AG09319 (cell line): Measurements from ENCODE around the gene SPATA7.

Experiments used
- DNase-seq: peaks from one replicate; pipeline ENCODE4 v3.0.0-alpha.2; 2010; ENCODE audit warnings: low read depth; ENCODE audit errors: extremely low read depth
- CTCF ChIP-seq: IDR thresholded peaks from 2 replicates; pipeline ENCODE4 v1.5.1; 2011; ENCODE audit warnings: low read depth, mild to moderate bottlenecking, inconsistent platforms, low read length, moderate library complexity

The SPATA7 gene

GRCh38 chr14:88420187-88420586 is 34.7 kb downstream of the SPATA7 start:
- TF ChIP-seq CTCF = no peak
- DNase-seq = no peak

- peak; percentile 4 for DNase-seq
- TF ChIP-seq CTCF = no peak
These were observed 35.8 kb downstream of the SPATA7 start for GRCh38 chr14:88421286-88421685.

- no peak for TF ChIP-seq CTCF
- no peak for DNase-seq
These were observed 36.6 kb downstream of the SPATA7 start for GRCh38 chr14:88422047-88422446.

GRCh38 chr14:88422919-88423650 is 37.6 kb downstream of the SPATA7 start:
- DNase-seq = peak; percentile 15
- TF ChIP-seq CTCF = no peak

- DNase-seq = peak; percentile 3
- TF ChIP-seq CTCF = no peak
These were observed 39.1 kb downstream of the SPATA7 start for GRCh38 chr14:88424573-88424972.

- TF ChIP-seq CTCF = no peak
These were observed 40.8 kb downstream of the SPATA7 start for GRCh38 chr14:88426271-88426670.

GRCh38 chr14:88430976-88431375 is 45.5 kb downstream of the SPATA7 start:
- TF ChIP-seq CTCF = no peak
- no peak for DNase-seq

More at GRCh38 chr14:88426271-88426670, 40.8 kb downstream of the SPATA7 start:
- DNase-seq = no peak
